ENCODE measurements around the gene CRNKL1.

Gene CRNKL1

DNA sequence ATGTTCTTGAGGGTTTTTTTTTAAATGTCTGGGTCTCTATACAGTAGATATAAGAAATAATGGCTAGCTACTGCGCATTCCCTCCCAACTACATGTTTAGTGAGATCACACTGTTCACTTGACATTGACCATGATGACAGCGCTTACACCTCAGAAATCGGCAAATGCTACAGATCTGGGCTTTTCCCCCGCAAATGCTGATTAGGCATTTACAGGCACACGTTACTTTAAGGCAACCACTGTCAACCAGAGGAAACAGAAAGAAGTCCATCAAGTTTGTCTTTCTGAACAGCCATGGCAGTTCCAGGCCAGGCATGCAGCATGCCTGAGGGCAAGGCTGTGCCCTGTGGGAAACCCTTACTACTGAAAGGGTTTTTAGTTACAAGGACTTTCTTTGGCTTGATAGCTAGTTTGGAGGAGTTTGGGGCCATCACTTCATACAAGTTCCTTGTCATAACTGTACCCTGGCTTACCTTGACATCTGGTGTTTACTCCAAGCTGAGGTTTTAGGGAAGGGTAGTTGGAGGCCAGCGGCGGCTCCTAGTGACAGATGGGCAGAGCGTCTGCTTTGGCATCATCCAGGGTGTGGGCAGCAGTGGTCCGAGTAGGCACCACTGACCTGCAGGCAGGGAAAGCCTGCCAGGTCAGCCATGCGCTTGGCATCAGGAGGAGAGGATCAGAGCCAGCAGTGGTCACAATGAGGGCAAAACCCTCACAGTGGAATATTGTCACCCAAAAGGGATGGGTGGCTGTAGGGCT is 43.0 kb upstream of the CRNKL1 start (continued):
- no peak for TF ChIP-seq TSHZ2 (CRISPR knock-in tag; IDR thresholded peaks at IDR 0.05)
- TF ChIP-seq SNAI2 (CRISPR knock-in tag; IDR thresholded peaks at IDR 0.05) = no peak
- no peak for TF ChIP-seq GLIS3 (CRISPR knock-in tag; IDR thresholded peaks at IDR 0.05)
- TF ChIP-seq ZNF565 (CRISPR knock-in tag; conservative IDR thresholded peaks at IDR 0.05; ENCODE audit: low read depth) = no peak
- TF ChIP-seq RARB (CRISPR knock-in tag; IDR thresholded peaks at IDR 0.05) = no peak
- TF ChIP-seq ZNF8 (CRISPR knock-in tag; IDR thresholded peaks at IDR 0.05) = no peak

GRCh38 chr20:20094410-20094809 is 42.1 kb upstream of the CRNKL1 start:
- no peak for TF ChIP-seq ZFP3 (CRISPR knock-in tag; IDR thresholded peaks at IDR 0.05)
- no peak for TF ChIP-seq ARNTL (CRISPR knock-in tag; IDR thresholded peaks at IDR 0.05; ENCODE audit: borderline replicate concordance, low read depth)
- TF ChIP-seq, protein P1, sequence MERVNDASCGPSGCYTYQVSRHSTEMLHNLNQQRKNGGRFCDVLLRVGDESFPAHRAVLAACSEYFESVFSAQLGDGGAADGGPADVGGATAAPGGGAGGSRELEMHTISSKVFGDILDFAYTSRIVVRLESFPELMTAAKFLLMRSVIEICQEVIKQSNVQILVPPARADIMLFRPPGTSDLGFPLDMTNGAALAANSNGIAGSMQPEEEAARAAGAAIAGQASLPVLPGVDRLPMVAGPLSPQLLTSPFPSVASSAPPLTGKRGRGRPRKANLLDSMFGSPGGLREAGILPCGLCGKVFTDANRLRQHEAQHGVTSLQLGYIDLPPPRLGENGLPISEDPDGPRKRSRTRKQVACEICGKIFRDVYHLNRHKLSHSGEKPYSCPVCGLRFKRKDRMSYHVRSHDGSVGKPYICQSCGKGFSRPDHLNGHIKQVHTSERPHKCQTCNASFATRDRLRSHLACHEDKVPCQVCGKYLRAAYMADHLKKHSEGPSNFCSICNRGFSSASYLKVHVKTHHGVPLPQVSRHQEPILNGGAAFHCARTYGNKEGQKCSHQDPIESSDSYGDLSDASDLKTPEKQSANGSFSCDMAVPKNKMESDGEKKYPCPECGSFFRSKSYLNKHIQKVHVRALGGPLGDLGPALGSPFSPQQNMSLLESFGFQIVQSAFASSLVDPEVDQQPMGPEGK (CRISPR knock-in tag; IDR thresholded peaks at IDR 0.05; ENCODE audit: borderline replicate concordance) = no peak
- TF ChIP-seq TSHZ2 (CRISPR knock-in tag; IDR thresholded peaks at IDR 0.05) = no peak
- no peak for TF ChIP-seq OSR1 (CRISPR knock-in tag; IDR thresholded peaks at IDR 0.05)
- TF ChIP-seq, protein P2, sequence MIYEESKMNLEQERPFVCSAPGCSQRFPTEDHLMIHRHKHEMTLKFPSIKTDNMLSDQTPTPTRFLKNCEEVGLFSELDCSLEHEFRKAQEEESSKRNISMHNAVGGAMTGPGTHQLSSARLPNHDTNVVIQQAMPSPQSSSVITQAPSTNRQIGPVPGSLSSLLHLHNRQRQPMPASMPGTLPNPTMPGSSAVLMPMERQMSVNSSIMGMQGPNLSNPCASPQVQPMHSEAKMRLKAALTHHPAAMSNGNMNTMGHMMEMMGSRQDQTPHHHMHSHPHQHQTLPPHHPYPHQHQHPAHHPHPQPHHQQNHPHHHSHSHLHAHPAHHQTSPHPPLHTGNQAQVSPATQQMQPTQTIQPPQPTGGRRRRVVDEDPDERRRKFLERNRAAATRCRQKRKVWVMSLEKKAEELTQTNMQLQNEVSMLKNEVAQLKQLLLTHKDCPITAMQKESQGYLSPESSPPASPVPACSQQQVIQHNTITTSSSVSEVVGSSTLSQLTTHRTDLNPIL (CRISPR knock-in tag; IDR thresholded peaks at IDR 0.05; ENCODE audit: low read depth) = no peak
- no peak for TF ChIP-seq ISL1 (CRISPR knock-in tag; IDR thresholded peaks at IDR 0.05)
- no peak for TF ChIP-seq ZC3H10 (CRISPR knock-in tag; IDR thresholded peaks at IDR 0.05)
- TF ChIP-seq TCF4 (CRISPR knock-in tag; IDR thresholded peaks at IDR 0.05; ENCODE audit: borderline replicate concordance) = no peak
- TF ChIP-seq TOX (CRISPR knock-in tag; IDR thresholded peaks at IDR 0.05; ENCODE audit: borderline replicate concordance) = no peak
- no peak for TF ChIP-seq ESRRG (CRISPR knock-in tag; IDR thresholded peaks at IDR 0.05)
- no peak for TF ChIP-seq ZNF8 (CRISPR knock-in tag; IDR thresholded peaks at IDR 0.05)
- TF ChIP-seq BACH2 (CRISPR knock-in tag; IDR thresholded peaks at IDR 0.05; ENCODE audit: borderline replicate concordance) = no peak
- TF ChIP-seq RARB (CRISPR knock-in tag; IDR thresholded peaks at IDR 0.05) = no peak
- TF ChIP-seq, protein P3, sequence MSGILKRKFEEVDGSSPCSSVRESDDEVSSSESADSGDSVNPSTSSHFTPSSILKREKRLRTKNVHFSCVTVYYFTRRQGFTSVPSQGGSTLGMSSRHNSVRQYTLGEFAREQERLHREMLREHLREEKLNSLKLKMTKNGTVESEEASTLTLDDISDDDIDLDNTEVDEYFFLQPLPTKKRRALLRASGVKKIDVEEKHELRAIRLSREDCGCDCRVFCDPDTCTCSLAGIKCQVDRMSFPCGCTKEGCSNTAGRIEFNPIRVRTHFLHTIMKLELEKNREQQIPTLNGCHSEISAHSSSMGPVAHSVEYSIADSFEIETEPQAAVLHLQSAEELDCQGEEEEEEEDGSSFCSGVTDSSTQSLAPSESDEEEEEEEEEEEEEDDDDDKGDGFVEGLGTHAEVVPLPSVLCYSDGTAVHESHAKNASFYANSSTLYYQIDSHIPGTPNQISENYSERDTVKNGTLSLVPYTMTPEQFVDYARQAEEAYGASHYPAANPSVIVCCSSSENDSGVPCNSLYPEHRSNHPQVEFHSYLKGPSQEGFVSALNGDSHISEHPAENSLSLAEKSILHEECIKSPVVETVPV (CRISPR knock-in tag; IDR thresholded peaks at IDR 0.05) = no peak
- TF ChIP-seq SNAI2 (CRISPR knock-in tag; IDR thresholded peaks at IDR 0.05) = no peak
- TF ChIP-seq ZNF565 (CRISPR knock-in tag; conservative IDR thresholded peaks at IDR 0.05; ENCODE audit: low read depth) = no peak
- no peak for ATAC-seq

DNA sequence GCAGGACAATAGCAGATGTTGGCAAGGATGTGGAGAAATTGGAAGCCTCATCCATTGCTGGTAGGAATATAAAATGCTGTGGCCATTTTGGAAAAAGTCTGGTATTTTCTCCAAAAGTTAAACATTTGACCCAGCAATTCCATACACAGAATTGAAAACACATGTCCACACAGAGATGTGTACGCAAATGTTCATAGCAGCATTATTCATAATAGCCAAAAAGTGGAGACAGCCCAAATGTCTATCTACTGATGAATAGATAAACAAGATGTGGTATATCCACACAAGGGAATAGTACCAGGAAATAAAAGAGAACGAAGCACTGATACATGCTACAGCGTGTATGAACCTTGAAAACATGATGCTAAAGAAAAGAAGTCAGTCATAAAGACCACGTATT is 40.6 kb upstream of the CRNKL1 start:
- no peak for ATAC-seq
- no peak for TF ChIP-seq SNAI2 (CRISPR knock-in tag; IDR thresholded peaks at IDR 0.05)
- peak; percentile 82 for TF ChIP-seq ZNF8 (CRISPR knock-in tag; IDR thresholded peaks at IDR 0.05)
